Activated CD8-positive, alpha-beta memory T cell treated with anti-CD3 and anti-CD28 coated beads, Interleukin-2, amount 50 U/mL, for 24 hours (primary cell): Measurements from ENCODE around the gene LAMC1.

Experiments used
- DNase-seq: peaks from one replicate; pipeline ENCODE4 v3.0.0-alpha.2; 2020; ENCODE audit errors: extremely low read depth

The LAMC1 gene

DNA sequence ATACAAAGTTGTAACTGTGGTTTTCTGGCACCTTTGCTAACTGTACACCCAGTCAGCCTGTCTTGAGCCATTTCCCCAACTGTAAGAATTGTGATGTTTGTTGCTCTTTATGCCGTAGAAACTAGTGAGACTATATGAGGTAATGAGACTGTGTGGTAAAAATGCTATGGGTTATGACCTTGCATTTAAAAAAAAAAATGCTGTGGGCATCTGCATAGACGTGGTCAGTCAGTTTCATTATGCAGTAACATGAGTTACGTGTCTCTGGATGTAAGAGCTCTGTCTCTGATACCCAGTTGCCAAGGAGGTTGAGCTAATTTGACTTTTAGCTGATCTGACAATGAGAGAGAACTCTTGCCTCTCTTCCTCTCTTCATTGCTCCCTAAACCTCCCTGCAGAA lies 82.2 kb downstream of the LAMC1 start:
- no peak for DNase-seq

DNA sequence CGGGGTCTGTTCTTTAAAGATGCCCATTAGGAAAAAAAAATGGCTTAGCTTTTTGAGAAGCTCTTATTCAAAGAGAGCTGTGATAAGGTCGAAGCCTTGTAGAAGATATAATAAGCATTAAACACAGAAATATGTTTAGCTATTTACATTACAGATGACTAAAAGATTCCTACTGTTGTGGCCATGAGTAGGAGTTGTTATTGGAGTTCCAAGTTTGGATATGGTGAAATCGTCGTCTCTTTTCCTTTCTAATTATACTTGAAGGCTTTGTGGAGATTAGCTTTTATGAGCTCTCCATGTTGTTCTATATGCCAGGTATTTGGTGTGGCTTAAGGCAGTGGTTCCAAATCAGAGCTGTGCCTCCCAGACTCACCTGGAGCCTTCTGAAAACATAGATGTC lies 82.9 kb downstream of the LAMC1 start:
- DNase-seq: no peak

DNA sequence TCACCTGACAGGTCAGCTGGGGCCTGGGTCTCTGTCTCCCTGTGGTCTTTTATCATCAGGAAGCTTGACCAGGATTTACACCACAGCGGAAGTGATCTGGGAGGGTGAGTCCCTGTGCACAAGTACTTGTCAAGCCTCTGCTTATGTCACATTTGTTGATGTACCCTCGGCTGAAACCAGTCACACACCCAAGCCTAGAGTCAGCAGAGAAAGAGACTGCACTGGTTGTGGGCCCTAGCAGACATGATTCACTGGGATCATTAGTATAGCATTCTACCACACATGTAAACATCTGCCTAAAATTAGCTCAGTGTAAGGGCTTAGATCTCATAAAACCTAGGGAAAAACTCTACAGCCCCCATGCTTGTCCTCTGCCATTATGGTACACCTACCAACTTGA lies 83.5 kb downstream of the LAMC1 start:
- no peak for DNase-seq

DNA sequence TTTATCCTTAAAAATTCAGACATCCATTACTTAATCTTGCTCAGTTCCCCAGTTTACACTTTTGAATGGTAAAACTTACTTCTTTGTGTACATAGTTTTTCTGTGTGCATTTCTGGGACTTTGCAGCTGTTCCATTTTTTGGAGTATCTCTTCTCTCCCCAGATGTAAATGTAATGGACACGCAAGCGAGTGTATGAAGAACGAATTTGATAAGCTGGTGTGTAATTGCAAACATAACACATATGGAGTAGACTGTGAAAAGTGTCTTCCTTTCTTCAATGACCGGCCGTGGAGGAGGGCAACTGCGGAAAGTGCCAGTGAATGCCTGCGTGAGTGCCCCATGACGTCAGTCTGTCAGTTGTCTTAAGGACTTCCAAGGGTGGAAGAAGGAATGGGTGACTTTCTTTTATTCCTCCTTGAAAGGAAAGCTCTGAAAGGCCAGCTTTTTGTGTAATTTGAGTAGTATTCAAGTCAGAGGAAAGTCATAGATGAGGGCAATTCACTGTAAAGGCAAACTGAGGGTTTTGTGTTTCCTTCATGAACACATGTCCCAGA lies 87.2 kb downstream of the LAMC1 start:
- no peak for DNase-seq

DNA sequence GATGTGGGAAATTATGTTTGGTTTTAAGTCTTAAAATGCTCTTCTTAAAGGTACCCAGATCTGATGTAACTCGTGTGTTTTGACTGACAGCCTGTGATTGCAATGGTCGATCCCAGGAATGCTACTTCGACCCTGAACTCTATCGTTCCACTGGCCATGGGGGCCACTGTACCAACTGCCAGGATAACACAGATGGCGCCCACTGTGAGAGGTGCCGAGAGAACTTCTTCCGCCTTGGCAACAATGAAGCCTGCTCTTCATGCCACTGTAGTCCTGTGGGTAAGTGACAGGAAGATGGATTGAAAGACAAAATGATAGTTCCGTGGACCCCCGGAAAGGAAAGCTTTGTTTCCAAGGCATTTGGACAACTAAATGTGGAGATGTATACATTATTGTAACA lies 91.2 kb downstream of the LAMC1 start:
- DNase-seq: no peak

DNA sequence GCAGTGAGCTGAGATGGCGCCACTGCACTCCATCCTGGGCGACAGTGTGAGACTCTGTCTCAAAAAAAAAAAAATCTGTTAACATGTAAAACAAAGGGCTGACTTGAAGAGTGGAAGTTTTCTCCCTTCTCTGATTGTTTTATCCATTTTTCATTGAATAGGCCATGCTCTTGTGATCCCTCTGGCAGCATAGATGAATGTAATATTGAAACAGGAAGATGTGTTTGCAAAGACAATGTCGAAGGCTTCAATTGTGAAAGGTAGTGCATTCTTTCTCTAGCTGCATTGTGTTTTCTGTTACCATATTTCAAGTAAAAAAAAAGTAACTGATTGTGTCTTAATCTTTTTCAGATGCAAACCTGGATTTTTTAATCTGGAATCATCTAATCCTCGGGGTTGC lies 93.2 kb downstream of the LAMC1 start:
- DNase-seq: no peak

DNA sequence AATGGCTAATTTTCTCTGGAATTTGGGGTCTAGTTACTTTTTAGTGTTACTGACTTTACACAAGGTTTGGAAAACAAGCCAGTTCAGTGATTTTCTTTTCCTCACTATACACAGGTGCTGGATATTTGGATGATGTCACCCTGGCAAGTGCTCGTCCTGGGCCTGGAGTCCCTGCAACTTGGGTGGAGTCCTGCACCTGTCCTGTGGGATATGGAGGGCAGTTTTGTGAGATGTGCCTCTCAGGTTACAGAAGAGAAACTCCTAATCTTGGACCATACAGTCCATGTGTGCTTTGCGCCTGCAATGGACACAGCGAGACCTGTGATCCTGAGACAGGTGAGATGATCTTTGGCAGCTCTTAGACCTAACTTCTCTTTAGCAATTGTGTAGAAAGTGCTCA lies 98.4 kb downstream of the LAMC1 start:
- DNase-seq: no peak

DNA sequence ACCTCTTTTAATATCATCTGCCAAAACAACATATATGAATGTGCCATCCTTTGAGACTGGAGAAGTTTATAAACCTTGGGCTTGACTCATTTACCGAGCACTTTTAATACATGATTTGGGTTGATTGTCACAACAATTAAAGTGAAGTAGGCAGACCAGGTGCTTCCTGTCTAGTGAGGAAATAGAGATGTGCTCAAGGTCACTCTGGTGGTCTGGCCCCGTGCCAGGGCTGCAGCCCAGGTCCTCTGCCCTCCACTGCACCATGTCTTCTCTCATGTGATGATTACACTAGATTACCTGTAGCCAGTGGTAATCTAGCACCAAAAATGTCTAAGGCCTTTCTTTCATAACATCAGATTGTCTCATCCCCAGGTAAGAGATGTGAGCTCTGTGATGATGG lies 101.0 kb downstream of the LAMC1 start:
- no peak for DNase-seq

DNA sequence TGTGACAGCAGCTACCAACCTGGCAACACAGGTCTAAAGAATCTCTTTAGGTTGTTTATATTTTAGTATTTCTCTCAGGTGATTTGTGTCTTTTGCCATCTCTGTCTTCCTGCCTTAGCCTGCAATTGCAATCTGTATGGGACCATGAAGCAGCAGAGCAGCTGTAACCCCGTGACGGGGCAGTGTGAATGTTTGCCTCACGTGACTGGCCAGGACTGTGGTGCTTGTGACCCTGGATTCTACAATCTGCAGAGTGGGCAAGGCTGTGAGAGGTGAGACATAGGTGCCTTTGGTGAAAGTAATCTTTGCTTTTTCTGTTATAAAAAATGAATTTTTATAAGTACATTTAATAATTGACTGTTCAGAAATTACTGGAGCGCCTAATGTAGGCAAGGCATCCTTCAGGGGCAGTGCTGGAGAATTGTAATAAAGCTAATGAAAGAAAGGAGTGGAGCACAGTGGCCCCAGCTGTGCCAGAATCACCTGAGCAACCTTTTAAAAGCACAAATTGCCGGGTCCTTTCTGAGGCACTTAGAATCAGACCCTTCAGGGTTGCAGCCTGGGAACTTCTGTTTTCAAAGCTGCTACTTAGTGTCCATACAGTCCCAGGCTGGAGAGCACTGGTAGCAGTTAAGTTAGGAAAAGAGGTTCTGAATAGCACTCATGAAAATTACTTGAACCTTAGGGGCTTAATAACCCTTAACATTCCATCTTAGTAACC lies 102.2 kb downstream of the LAMC1 start:
- no peak for DNase-seq

DNA sequence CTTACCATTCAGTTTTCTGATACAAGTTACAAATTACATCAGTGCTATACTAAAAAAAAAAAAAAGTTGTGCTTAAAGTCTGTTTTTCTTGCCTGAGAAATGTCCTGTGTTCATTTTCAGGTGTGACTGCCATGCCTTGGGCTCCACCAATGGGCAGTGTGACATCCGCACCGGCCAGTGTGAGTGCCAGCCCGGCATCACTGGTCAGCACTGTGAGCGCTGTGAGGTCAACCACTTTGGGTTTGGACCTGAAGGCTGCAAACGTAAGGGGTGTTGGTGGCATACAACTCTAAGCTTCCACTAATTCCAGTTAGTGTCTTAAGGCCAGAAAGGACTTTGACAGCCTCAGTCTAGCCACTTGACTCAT lies 102.8 kb downstream of the LAMC1 start:
- DNase-seq: no peak

DNA sequence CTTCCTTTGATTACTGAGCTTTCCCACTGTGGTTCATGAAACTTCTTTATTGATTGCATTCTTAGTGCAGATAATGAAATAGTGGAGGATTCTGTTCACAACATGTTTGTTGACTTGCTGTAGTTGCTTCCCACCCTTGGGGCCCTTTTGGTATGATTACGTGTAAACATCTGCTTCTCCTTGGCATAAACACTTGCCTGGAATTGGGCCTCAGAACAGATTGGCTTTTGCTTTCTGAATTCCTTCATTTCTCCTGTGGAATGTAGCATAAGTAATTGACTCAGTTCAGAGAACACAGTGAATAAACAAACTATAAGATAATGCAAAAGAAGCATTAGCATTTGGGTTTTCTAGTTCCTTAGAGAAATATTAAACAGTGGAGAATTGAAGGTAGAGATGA lies 103.3 kb downstream of the LAMC1 start:
- DNase-seq: no peak

DNA sequence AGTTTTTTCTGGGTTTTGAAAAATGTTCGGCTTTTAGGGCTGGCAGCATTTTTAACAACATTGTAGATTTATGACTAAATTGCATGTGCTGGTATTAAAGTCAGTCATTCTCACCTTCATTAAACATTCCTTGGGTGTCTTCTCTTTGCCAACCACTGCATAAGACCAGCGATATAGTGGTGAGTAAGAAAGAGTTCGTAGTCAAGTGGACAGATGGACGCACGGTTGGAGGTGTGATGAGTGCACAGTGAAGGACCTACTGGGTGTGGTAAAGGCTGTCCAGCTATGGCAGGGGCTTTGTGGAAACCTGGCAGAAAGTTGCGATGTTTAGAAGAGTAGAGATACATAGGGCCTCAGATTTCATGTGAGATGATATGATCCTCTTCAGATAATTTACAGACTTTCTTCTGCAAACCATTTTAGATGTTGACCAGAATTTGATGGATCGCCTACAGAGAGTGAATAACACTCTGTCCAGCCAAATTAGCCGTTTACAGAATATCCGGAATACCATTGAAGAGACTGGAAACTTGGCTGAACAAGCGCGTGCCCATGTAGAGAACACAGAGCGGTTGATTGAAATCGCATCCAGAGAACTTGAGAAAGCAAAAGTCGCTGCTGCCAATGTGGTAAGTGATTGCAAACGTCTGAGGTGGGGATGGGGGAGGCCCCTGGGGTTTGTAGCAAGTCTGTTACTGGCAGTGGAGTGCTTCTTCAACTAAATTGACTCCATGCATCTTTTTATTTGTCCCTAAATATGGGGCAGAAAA lies 106.9 kb downstream of the LAMC1 start:
- DNase-seq: no peak

DNA sequence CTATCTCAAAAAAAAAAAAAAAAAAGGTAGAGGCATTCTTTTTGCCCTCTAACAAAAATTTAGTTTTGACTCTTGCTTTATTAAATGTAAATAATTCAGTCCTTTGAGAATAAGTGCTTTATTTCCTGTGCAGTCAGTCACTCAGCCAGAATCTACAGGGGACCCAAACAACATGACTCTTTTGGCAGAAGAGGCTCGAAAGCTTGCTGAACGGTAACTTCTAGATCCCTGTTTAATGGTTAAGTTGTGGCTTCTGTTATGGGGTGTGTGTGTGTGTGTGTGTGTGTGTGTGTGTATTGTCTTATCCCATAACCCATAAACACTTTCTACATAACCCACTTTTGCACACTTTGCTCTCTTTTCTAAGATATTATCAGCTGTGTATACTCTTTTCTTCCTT lies 107.9 kb downstream of the LAMC1 start:
- no peak for DNase-seq

DNA sequence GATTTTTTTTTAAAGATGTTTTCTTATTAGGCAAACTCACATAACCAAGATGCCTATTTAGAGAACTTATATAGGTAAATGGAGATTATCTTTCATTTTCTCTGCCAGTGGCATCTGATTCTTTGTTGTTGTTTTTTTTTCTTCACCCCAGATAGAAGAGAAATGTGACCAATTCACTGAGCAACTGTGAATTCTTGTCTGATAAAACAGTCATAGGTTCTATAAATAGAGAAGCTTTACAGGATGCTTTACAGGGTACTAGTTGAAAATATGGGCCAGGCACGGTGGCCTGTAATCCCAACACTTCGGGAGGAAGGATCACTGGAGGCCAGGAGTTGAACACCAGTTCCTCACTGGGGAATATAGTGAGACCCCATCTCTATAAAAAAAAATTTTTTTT lies 112.1 kb downstream of the LAMC1 start:
- no peak for DNase-seq

DNA sequence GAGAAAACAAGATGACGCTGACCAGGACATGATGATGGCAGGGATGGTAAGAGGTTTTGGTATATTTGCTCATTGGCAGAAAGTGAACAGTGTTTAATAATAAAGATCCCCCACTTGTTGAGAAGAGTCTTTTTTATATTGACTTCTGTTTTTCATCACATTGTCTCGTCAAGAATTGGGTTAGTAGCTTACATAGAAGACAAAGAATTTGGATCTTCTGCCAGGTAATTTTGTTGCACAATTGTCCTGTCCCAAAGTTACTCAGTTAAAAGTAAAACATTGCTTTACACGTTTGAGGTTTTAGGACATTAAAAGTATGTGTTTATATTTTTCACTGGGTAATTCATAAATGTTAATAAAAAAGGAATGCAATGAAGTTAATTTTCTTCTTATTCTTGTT lies 114.6 kb downstream of the LAMC1 start:
- DNase-seq: no peak

DNA sequence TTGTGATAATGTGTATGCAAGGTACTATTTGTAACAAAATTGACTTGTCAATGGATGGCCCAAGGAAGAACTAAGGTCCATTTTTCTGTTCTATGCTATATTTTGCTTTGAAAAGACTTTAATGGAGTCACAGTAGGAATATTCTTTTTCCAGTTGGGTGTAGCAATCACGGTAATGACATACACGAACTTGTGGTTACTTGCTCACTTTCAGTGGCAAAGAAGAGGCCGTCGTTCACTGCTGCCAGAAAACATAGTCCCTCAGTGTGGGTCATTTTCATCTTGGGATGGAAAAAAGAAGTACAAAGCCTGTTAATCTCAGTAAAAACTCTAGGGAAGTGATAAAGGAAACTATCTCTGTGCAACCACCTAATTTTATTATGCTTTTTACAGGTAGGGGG lies 115.1 kb downstream of the LAMC1 start:
- DNase-seq: no peak

DNA sequence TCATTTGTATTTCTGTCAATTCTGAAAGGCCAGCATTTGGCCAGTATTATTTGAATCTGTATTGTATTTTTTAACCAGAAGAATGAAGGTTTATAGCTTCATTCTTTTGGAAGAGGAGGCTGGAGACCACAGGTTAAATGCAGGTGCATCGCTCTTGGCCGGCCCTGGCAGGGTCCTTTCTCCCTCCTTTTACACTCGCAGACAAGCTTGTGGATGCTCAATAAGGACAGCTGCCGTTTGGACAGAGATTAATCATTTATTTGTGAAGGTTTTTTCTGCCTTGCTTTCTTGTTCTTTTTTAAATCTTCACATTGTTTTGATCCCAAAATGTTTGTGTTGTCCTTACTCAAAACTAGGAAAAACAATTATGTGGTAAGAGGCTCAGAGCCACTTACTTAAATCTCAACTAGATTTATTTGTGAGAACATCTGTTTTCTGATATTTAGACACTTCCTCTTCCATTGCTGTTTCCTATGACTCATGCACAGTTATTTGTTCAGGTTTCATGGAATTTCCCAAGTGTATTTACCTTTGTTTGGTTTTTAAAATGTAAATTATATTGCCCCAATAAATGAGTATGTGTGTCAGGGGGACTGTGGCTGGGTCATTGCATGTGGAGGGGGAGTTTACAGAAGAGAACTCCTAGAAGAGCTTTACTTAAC lies 116.2 kb downstream of the LAMC1 start:
- DNase-seq: no peak

DNA sequence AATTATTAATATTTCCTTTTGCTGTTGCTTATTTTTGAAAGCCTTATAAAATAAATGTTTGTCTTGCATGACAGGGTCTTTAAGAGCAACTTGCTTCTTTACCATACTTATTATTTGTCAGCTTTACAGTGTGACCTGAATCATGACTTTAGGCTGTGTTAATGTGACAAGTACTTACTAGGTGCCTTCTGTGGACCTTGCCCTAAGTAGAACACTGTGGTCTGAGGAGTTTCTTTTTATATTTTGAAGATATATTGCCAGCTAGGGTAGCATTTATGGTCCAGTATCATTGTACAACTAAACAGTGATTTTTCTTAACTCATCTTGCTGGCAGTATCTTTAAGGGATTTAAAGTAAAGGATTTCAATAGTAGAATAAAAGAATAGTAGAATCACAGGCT lies 117.4 kb downstream of the LAMC1 start:
- DNase-seq: no peak

DNA sequence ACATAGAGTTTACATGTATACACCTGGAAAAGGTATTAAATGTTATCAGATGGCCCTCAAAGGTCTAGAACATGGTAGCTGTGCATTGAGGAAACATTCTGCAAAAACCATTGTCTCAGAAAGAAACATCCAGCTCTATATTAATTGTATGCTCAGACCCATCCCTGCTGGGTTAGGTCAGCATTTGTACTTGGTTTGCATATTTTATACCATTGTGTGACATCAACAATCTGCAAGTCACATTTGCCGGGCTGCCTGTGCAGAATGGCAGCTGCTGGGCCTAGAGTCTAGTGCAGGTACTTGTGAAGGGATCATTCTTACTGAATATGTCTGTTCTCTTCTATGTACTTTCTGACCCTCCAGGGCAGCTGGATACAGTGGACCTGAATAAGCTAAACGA lies 119.0 kb downstream of the LAMC1 start:
- no peak for DNase-seq

DNA sequence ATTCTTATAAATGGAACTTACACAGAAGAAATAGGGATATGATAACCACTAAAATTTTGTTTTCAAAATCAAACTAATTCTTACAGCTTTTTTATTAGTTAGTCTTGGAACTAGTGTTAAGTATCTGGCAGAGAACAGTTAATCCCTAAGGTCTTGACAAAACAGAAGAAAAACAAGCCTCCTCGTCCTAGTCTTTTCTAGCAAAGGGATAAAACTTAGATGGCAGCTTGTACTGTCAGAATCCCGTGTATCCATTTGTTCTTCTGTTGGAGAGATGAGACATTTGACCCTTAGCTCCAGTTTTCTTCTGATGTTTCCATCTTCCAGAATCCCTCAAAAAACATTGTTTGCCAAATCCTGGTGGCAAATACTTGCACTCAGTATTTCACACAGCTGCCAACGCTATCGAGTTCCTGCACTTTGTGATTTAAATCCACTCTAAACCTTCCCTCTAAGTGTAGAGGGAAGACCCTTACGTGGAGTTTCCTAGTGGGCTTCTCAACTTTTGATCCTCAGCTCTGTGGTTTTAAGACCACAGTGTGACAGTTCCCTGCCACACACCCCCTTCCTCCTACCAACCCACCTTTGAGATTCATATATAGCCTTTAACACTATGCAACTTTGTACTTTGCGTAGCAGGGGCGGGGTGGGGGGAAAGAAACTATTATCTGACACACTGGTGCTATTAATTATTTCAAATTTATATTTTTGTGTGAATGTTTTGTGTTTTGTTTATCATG lies 120.5 kb downstream of the LAMC1 start:
- no peak for DNase-seq

DNA sequence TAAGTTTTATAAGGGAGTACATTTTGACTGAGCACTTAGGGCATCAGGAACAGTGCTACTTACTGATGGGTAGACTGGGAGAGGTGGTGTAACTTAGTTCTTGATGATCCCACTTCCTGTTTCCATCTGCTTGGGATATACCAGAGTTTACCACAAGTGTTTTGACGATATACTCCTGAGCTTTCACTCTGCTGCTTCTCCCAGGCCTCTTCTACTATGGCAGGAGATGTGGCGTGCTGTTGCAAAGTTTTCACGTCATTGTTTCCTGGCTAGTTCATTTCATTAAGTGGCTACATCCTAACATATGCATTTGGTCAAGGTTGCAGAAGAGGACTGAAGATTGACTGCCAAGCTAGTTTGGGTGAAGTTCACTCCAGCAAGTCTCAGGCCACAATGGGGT lies 121.5 kb downstream of the LAMC1 start:
- no peak for DNase-seq

DNA sequence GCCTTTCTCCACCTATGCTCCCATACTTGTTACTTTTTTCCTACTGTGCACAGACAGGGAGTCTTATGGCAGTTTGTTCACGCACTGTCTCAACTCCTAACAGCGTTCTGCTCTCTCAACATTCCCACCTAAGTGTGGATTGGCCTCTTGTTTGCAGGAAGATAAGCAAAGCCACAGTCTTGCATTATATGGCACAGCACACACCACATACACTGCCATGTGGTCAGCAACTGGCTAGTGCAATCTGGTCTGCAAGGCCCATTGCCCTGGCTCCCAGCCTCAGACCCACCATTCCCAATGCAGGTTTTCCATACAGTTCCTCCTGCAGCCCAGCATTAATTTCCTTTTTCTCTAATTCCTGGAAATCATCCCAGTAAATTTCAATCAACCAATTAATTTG lies 124.5 kb downstream of the LAMC1 start:
- no peak for DNase-seq
